Stimulated activated CD4-positive, alpha-beta T cell treated with anti-CD3 and anti-CD28 coated beads, Interleukin-12 subunit alpha, Interleukin-12 subunit beta, amount 100 ng/mL, for 4 hours (primary cell): ENCODE data around the gene TNFRSF4.

ENCODE experiments used
- DNase-seq: peaks from one replicate; pipeline ENCODE4 v3.0.0-alpha.2; 2020

Gene TNFRSF4

DNA sequence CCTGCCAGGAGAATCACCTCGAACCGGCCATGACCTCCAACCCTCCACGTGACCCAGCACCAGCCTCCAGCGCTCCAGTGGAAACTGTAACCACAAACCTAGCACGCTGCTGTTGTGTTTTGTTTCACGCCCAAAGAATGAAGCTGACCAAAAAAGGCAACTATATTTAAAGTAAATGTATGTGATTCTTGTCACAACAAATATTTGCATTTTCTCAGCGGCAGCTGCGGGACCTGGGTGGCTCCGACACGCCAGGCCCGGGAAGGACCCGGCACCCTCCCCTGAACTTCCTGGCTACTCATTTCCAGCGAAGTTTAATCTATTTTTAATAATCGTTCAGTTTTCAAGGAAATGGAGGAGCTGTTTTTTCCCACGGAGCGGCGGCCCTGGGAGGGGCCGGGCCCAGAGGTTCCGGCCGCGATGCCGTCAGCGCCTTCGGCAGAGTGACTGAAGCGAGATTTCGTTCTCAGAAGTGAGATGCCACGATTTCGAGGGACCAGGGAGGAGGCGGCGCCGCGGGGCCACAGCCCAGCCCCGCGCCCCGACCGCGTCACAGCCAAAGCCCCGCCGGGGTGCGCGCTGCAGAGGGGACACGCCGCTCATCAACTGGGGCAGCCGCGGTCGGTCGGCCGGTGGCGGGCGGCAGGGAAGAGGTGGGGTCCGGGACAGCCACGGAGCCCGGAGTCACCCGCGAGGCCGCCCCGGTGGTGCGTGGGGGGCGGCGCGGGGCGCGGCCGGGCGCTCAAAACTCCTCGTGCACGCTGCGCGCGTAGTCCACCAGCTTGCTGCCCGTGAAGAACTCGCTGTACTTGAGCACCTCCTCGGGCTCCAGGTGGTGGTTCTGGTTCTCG is 3.0 kb upstream of the TNFRSF4 start:
- DNase-seq, result no peak

DNA sequence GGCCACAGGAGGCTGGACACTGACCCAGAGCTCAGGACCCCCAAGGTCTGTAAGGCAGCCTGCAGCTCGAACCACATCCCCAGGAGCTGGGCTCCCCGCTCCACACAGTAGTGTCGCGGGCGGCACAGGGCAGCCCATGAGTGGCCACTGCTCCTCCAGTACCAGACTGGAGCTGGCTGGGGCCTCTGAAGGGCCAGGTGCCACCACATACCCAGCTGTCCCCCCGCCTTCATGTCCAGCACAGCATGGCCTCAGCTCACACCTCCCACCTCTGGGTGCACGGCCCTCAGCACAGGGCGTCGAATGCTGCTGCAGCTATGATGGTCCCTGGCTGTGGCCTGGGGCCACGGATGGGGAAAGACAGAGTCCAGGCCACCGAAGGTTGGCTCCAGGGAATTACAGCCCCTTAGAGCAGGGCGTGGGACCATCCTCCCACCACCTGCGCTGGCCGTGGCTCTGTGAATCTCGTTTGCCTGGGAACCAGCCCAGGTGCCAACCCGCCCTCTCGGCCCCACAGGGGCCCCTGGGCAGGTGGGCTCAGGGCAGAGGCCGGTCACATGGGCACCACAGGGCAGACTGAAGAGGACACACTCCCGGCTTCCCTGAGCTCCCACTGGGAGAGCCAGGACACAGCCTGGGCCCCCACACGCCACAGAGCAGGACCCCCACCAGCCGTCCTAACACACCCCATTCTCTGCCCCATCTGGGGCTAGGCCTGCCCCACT is 2.1 kb upstream of the TNFRSF4 start:
- DNase-seq, result no peak

DNA sequence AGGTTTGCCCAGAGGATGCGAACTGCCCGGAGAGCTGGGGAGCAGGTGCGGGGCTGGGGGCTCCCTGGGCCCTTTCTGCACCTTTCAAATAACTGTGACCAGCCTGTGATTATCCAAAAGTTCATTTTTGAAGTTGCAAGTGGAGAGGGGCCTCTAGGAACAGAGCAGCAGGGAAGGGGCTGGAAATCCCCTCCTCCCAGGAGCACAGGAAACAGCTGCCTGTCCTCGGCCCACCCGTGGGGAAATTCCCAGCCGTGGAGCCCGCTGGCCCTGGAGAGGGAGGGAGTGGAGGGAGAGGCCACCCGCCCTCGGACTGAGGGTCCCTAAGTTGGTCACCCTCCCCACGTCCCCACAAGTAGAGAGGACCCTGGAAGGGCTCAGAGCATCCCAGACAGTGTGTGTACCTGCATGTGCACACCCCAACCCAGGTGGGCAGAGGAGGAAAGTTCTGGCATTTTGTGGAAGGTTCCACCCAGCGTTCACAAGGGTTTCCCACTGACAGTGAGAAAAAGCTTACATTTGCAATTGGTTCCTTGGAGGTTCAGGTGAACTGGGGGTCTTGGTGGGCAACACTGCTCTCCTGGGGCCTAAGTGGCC is 1.2 kb upstream of the TNFRSF4 start:
- no peak for DNase-seq

DNA sequence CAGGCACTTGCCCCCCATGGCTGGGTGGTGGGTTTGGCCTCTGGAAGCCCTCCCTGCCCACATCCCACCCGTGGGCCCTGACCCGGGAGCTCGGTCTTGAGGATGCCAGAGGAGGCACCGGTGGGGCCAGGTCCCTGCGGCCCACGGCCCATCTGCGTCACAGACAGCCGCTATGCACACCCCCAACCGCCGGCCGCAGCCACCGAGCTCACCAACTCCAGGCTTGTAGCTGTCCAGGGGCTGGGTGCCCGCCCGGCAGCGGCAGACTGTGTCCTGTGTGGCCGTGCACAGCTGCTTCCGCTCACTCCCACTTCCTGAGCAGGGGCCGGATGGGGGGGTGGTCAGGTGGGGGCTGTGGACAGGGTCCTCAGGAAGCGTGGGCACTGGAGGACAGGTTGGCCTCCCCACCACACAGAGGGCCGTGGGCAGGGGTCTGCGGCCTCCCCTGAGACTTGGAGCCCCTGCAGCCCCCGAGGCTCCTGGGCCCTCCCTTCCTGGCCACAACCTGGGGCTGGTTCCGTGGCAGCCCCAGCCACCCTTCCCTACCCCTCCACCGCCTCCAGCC is 1.1 kb downstream of the TNFRSF4 start:
- DNase-seq, result no peak

GRCh38 chr1:1211541-1212441 is 2.2 kb downstream of the TNFRSF4 start:
- no peak for DNase-seq

- DNase-seq, result no peak
These were observed 3.0 kb downstream of the TNFRSF4 start for GRCh38 chr1:1210726-1211540.

GRCh38 chr1:1208713-1209433 is 5.1 kb downstream of the TNFRSF4 start:
- no peak for DNase-seq

- DNase-seq, result no peak
These were observed 6.4 kb downstream of the TNFRSF4 start for GRCh38 chr1:1207571-1207892.

DNA sequence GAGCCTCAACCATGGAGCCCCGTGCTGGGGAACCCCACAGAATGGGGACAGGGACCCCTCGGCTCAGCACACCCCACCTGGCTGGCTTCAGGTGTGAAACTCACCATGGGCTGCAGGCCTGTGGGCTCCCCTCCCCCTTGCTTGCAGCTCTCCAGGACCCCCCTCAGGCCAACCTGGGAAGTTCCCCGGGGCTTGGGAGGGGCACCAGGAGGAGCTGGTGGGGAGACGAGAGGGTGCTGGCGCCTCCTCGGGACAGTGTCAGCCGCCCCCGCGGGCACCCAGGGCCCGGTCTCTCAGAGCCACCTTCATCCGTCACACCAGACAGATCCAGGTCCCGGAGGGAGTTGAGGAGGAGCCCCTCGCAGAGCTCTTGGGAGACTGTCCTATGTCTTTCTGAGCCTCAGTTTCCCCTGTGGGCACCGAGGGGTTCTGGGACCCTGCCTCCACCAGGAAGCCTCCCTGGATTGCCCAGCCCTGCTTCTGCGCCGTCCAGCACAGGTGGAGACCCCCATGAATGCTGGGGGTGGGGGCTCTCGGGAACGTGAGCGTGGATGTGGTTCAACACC is 6.9 kb downstream of the TNFRSF4 start:
- no peak for DNase-seq

DNA sequence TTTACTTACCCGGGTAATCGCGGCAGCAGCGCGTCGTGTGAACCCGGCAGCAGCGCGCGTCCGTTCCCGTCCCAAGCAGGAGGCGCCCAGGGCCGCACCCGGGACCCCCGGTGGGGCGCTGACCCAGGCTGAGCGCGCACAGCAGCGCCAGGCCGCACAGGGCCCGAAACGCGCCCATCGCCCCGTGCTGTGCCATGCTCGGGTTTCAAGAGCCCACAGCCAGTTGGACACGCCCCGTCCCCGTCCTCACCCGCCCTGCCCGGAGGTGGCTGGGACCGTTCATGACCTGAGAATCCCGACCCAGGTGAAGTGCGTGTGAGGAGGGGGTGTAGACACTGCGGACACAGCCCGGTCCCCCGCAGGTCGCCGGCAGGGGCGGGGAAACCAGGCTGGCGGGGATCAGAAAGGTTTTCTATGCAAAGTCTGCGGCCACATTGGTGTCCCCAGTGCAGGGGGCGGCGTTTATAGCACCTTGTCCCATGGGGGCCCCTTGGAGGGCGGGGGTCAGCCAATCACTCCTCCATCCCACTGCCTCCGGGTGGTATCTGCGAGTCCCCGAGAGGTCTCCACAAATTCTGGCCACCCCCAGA is 7.5 kb downstream of the TNFRSF4 start, which contains the start of gene TNFRSF18:
TNFRSF18 (minus strand) TSS at position 217 of the 590 bp plus-strand sequence; CDS start at position 196, 21 bp downstream.
- DNase-seq, result peak; percentile 58

GRCh38 chr1:1205769-1206375 is 8.1 kb downstream of the TNFRSF4 start:
- DNase-seq, result no peak

GRCh38 chr1:1204998-1205768 is 8.8 kb downstream of the TNFRSF4 start:
- DNase-seq, result no peak

DNA sequence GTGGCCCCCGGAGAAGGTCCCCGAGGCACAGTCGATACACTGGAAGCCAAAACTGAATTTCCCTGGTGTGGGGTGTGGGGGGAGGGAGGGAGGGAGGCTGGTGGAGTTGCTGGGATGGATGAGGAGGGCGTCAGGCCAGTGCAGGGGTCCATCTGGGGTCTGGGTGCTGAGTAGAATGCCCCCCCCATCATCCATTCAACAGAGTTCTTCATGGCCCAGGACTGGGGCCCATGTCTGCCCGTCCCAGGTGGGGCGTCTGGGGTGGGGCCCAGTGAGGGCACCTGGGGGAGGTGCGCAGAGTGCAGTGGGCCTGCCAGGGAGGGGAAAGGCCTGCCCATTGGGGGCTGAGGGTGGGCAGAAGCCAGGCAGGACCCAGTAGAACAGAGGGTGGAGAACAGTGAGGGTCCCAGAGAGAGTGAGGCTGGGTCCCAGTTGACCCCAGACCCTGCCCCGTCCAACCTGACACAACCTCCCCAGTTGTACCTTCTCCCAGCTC is 9.5 kb downstream of the TNFRSF4 start:
- DNase-seq, result no peak

- no peak for DNase-seq
These were observed 10.2 kb downstream of the TNFRSF4 start for GRCh38 chr1:1203561-1204424.

- no peak for DNase-seq
These were observed 11.0 kb downstream of the TNFRSF4 start for GRCh38 chr1:1202831-1203560.

GRCh38 chr1:1200876-1201810 is 12.8 kb downstream of the TNFRSF4 start:
- peak; percentile 94 for DNase-seq
